Measurements from ENCODE around the gene FAR1. TPM values are rescaled to one million over a fixed set of nuclear protein-coding genes. Genes with fewer than 3 reads are reported as not detected.

Gene FAR1
- total RNA-seq, 1 donor from 2014 or later: 69.0 TPM

DNA sequence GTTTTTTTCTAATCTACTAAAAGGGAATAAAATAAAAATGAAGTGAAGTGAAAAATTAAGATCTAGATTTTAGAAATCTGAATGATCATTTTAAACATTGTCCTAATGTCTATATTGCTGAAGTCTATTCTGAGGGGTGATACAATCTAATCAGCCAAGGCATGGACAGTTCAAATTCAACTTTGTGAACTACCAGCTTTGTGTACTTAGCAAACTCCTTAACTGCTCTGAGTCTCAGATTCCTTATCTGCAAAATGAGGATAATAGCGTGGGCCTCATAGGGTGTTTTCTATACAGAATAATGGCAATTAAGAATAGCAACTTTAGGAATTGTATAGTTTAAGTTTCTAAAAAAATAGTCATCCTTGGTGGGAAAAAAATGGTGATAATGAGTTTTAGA is 31.4 kb downstream of the FAR1 start:
- TF ChIP-seq, protein P1, sequence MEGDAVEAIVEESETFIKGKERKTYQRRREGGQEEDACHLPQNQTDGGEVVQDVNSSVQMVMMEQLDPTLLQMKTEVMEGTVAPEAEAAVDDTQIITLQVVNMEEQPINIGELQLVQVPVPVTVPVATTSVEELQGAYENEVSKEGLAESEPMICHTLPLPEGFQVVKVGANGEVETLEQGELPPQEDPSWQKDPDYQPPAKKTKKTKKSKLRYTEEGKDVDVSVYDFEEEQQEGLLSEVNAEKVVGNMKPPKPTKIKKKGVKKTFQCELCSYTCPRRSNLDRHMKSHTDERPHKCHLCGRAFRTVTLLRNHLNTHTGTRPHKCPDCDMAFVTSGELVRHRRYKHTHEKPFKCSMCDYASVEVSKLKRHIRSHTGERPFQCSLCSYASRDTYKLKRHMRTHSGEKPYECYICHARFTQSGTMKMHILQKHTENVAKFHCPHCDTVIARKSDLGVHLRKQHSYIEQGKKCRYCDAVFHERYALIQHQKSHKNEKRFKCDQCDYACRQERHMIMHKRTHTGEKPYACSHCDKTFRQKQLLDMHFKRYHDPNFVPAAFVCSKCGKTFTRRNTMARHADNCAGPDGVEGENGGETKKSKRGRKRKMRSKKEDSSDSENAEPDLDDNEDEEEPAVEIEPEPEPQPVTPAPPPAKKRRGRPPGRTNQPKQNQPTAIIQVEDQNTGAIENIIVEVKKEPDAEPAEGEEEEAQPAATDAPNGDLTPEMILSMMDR (conservative IDR thresholded peaks at IDR 0.05): no peak
- no peak overlapping the region for H3K27ac Mint-ChIP-seq
- H3K4me3 Mint-ChIP-seq: no peak overlapping the region
- H3K4me1 Mint-ChIP-seq (ENCODE audit: unreplicated experiment): peaks cover 3% of the 10 kb centered on the region
- no peak for DNase-seq (ENCODE audit: extremely low spot score, unreplicated experiment)
- peaks cover 44% of the 10 kb centered on the region for H3K36me3 Mint-ChIP-seq
- no peaks in the 10 kb centered on the region for H3K27me3 Mint-ChIP-seq
- no peaks in the 10 kb centered on the region for H3K9me3 Mint-ChIP-seq

DNA sequence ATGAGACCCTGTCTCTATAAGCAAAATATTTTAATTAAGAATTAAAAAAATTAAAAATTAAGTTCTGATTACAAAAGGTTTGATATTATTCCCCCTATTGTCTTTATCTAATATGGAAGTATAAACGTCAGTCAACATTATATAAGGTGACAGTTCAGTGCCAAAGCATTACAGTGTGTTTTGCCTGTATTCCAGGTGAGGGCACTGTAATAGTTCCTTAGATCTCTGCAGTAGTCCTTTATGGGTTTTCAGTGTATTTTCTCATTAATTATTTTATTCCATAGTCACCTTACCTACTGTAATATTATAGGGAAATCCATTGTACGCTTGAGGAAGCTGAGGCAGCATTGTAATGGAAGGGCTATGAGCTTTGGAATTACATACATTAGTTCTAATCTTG is 33.0 kb downstream of the FAR1 start:
- Mint-ChIP-seq H3K4me1 (ENCODE audit: unreplicated experiment) (peaks cover 3% of the 10 kb centered on the region), H3K9me3 (no peaks in the 10 kb centered on the region), H3K27ac (no peak overlapping the region), H3K4me3 (no peak overlapping the region), H3K36me3 (peaks cover 30% of the 10 kb centered on the region), H3K27me3 (no peaks in the 10 kb centered on the region)
- DNase-seq (ENCODE audit: extremely low spot score, unreplicated experiment): no peak
- TF ChIP-seq, protein P1 (conservative IDR thresholded peaks at IDR 0.05): no peak

DNA sequence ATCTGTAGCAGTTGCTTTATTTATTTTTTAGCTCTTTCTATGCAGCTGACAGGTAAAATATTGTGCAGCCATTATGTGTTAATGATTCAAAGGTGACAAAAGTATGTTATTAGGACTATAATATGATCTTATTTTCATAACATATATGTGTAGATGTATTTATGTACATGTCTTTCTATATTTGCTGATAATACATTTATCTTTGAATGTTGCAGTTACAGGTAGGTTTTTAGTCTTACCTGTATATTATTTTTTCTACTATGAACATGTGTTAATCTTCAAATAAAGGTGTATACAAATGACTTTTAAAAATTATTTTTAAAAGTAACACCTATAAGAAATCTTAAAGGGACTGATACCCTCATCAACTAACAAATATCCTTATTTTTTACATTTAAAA is 33.6 kb downstream of the FAR1 start:
- Mint-ChIP-seq H3K9me3 (no peaks in the 10 kb centered on the region), H3K4me1 (ENCODE audit: unreplicated experiment) (peaks cover 3% of the 10 kb centered on the region), H3K4me3 (no peak overlapping the region), H3K36me3 (peaks cover 30% of the 10 kb centered on the region), H3K27me3 (no peaks in the 10 kb centered on the region), H3K27ac (no peak overlapping the region)
- TF ChIP-seq, protein P1 (conservative IDR thresholded peaks at IDR 0.05): no peak
- no peak for DNase-seq (ENCODE audit: extremely low spot score, unreplicated experiment)

DNA sequence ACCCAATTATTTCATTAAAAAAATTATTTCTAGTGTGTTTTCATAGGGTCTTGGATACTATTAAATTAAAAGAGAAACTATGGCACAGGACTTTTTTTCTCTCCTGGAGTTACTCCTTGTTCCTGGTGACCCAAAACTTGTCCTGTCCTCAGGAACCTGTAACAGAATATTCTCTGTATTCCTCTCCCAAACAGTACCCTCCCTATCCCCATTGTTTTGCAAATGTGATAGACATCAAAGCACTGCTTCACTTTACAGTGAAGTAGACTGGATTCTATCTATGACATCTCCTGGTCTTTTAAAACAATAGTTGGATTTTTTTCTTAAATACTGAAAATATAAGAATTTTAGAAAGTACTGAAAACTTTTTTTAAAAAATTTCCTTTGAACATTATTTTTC is 37.2 kb downstream of the FAR1 start:
- Mint-ChIP-seq H3K27ac (no peak overlapping the region), H3K4me3 (no peak overlapping the region), H3K9me3 (no peaks in the 10 kb centered on the region), H3K27me3 (no peaks in the 10 kb centered on the region), H3K4me1 (ENCODE audit: unreplicated experiment) (no peaks in the 10 kb centered on the region), H3K36me3 (peaks cover 29% of the 10 kb centered on the region)
- TF ChIP-seq, protein P1 (conservative IDR thresholded peaks at IDR 0.05): no peak
- no peak for DNase-seq (ENCODE audit: extremely low spot score, unreplicated experiment)

DNA sequence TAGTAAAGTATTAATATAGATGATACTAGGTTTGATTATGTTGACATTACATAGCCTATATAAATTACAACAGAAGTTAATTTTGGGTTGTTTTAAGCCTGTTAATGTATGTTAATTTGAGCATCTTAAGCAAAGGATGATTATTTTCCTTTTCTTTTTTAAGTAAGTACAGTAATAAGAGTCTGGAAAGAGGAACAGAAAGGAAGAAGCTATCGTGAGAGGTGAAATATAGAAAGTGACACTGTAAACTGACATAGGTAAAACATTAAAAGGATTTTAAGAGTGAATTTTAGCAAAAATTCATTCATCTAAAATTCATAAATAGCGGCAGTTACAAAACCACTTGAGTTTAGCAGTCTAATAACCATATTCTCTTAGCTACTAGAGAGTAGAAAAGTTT is 45.5 kb downstream of the FAR1 start:
- Mint-ChIP-seq H3K4me1 (ENCODE audit: unreplicated experiment) (no peaks in the 10 kb centered on the region), H3K4me3 (no peak overlapping the region), H3K27ac (no peak overlapping the region), H3K36me3 (peaks cover 34% of the 10 kb centered on the region), H3K27me3 (no peaks in the 10 kb centered on the region), H3K9me3 (no peaks in the 10 kb centered on the region)
- TF ChIP-seq, protein P1 (conservative IDR thresholded peaks at IDR 0.05): no peak
- DNase-seq (ENCODE audit: extremely low spot score, unreplicated experiment): no peak

DNA sequence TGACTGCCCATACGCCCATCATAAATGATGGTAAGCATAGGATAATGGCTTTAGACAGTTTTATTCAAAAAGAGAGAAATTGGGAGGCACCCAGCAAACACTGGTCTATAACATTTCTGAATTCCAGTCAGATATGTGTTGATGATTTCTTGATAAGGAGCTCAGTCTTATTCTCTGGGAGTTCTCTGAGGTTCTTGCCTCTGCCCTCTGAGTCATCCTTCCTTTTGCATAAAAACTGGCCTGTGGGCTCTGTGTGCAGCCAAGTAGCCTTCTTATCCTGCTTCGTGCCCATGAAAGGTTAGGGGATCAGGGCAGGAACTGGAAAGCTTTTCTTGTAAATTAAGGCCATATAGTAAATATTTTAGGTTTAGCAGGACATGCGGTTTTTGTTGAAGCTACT is 48.9 kb downstream of the FAR1 start:
- no peaks in the 10 kb centered on the region for H3K9me3 Mint-ChIP-seq
- no peak for DNase-seq (ENCODE audit: extremely low spot score, unreplicated experiment)
- no peak overlapping the region for H3K27ac Mint-ChIP-seq
- H3K4me1 Mint-ChIP-seq (ENCODE audit: unreplicated experiment): no peaks in the 10 kb centered on the region
- peaks cover 31% of the 10 kb centered on the region for H3K36me3 Mint-ChIP-seq
- H3K4me3 Mint-ChIP-seq: no peak overlapping the region
- TF ChIP-seq, protein P1 (conservative IDR thresholded peaks at IDR 0.05): no peak
- no peaks in the 10 kb centered on the region for H3K27me3 Mint-ChIP-seq
